GM12872 (cell line): ENCODE data around the gene TRANK1.
A peak's percentile ranks its signal among the peaks of the same experiment; 100 is the strongest.

Experiments used
- TF ChIP-seq, protein P1 (sequence below): IDR thresholded peaks from 3 replicates; pipeline ENCODE4 v1.5.1; 2011; ENCODE audit warnings: low read depth, mild to moderate bottlenecking, low read length, moderate library complexity; ENCODE audit not compliant: insufficient read depth

The TRANK1 gene

DNA sequence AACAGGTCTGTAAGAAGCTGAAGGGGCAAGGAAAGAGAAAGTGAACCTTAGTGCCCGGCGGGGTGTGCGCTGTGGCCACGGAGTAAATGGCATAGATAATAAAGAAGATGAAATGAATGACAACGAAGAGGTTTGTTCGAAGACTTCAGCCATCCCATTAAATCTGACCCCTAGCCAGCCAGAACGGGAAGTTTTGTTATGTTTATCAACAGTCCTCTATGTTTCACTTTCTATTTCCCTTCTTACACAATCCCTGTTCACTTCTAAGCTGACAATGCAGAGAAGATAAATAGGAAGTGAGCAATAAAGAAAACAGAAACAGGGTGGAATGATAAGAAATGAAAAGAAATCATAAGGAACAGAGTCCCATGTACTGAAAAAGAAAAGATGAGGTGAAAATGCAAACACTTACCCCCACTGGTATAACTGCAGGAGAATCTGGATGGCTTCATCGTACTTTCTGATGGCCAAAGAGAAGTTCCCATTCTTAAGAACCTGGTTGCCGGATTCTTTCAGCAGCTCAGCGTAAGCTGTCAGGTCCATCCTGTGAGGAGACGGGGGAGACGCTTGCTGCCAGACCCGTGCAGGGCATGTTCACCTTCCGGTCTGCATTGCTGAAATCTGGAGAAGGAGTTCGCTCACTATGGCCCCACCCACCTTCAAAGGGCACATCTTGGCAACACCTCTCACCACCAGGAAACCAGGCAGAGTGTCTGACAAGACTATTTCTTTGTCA lies 36.8 kb downstream of the TRANK1 start:
- TF ChIP-seq, protein P1, sequence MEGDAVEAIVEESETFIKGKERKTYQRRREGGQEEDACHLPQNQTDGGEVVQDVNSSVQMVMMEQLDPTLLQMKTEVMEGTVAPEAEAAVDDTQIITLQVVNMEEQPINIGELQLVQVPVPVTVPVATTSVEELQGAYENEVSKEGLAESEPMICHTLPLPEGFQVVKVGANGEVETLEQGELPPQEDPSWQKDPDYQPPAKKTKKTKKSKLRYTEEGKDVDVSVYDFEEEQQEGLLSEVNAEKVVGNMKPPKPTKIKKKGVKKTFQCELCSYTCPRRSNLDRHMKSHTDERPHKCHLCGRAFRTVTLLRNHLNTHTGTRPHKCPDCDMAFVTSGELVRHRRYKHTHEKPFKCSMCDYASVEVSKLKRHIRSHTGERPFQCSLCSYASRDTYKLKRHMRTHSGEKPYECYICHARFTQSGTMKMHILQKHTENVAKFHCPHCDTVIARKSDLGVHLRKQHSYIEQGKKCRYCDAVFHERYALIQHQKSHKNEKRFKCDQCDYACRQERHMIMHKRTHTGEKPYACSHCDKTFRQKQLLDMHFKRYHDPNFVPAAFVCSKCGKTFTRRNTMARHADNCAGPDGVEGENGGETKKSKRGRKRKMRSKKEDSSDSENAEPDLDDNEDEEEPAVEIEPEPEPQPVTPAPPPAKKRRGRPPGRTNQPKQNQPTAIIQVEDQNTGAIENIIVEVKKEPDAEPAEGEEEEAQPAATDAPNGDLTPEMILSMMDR: no peak

DNA sequence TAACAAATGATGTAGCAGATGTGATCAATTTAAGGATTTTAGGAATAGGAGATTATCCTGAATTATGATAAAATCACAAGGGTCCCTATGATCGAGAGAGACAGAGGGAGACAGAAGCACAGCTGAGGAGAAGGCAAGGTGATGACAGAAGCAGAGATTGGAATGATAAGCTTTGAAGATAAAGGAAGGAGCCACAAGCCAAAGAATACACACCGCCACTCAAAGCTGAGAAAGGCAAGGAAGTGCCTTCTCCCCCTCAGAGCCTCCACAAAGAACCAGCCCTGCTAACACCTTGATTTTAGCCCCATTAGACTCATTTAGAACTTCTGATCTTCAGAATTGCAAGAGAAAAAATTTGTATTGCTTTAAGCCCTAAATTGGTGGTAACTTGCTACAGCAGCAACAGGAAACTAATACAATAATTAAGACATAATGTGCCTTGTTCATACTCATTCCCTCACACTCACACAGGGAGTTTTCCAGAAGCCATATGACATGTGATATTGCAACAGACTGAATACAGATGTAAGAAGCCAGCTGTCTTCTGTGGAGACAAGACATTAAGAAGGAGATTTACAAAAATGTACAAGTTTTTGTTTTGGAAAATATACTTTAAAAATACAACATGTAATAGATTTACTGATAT lies 38.2 kb downstream of the TRANK1 start:
- TF ChIP-seq, protein P1: no peak

DNA sequence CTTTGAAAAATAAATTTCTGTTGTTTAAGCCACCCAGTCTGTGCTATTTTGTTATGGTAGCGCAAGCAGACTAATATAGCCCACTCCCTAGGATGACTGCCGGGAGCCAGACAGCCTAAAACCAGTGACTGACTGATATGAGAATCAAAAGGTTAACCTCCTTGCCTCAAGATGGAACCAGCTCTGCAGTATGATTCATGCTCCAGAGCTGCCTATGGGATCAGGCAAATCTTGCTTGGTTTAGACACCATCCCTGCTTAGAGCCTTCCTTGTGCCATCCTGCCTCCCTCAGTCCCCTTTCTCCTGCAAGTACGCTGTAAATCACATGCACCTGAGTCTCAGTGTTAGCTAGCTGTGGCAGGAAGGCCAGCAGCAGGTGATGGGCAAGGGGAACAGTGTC lies 39.3 kb downstream of the TRANK1 start:
- TF ChIP-seq, protein P1: no peak

DNA sequence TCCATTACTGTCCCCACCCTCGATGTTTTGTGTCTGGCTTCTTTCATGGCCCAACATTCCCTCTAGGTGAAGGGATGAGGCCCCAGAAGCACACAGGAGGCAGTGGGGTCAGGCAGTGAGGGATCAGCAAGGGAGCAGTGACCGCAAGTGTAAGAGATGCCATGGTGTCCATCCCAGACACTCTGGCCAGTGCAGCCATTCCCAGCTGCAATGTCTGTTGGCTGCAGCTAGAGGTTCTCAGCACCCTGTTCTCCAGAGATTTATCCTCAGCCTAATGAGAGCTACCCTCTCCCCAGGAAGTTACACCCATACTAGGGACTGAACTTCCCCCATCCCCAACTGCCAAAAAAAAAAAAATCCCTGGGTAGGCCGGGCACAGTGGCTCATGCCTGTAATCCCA lies 40.2 kb downstream of the TRANK1 start:
- TF ChIP-seq, protein P1: peak; percentile 70

DNA sequence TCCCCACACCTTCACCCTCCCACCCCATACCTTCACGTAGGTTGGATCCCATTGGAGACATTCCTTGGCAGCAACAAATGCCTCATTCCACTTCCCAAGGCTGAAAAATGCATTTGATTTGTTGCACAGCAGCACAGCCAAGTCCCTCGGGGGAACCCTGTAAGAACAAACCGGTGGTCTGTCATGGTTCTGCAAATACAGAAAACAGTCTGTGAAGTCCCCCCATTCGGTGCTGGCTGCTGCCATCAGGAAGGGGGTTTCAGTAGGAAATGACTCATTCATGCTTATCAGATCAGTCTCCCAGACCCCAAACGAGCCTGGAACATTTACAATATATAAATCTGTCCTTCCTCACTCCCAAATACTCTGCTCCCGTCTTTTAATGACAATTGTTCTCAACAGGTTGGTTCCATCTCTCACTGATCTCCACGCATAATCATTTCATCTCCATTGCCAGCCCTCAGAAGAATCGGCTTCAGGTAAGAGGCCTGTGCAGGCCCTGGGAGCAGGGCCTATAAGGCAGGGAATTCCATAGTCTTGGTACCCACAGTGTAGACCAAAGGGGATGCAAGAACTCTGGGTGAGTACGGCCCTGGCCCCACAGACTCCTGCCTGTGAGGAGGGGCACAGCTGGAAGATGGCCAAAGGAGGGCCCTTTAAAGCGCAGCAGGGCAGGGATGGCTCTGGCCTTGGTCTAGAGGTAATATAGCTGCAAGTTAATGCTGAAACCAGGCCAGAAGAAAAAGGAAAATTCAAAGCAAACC lies 41.6 kb downstream of the TRANK1 start:
- TF ChIP-seq, protein P1: no peak

DNA sequence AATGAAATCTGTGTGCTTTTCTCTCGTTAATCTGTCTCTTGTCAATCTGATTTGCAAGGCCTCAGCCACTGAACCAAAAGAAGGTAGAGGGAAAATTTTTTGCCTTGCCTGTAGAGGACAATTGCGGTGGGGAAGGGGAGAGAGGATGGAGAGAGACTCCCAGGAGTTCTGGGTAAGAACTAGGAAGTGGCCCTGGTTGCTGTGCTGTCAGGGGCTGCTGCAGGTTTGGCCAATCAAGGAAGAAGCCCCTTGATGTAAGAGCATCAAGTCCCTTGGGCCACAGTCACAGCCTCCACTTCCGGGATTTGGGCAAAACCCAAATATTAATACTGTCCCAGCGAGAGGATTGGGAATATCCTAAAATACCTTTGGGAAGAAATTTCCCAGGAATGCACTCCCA lies 43.3 kb downstream of the TRANK1 start:
- TF ChIP-seq, protein P1: no peak
